Sigmoid colon (tissue), 4 donors: ENCODE data around the gene EPHA7.

Experiments
- EP300 ChIP-seq, 4 donors: sonication (generic); formaldehyde crosslinking; IDR thresholded peaks; one replicate each; pipeline ENCODE4 v1.6.1; 2017; ENCODE audit warnings: antibody characterized with exemption in 4 of 4
- POLR2A ChIP-seq, 2 donors: fragments of 450-650 bp; IDR thresholded peaks; one replicate each; pipeline ENCODE4 v1.6.1; 2016; ENCODE audit warnings: antibody characterized with exemption in 2 of 2, mild to moderate bottlenecking in 2 of 2, moderate library complexity in 2 of 2
- TF ChIP-seq, protein P1 (sequence below), 4 experiments: fragments of 450-650 bp in 3 of 4; fragments of 200-600 bp in 1 of 4; IDR thresholded peaks; one replicate each; pipeline ENCODE4 v1.5.1; 2016 to 2019; ENCODE audit warnings: antibody characterized with exemption in 4 of 4, mild to moderate bottlenecking in 3 of 4, moderate library complexity in 2 of 4

DNA sequence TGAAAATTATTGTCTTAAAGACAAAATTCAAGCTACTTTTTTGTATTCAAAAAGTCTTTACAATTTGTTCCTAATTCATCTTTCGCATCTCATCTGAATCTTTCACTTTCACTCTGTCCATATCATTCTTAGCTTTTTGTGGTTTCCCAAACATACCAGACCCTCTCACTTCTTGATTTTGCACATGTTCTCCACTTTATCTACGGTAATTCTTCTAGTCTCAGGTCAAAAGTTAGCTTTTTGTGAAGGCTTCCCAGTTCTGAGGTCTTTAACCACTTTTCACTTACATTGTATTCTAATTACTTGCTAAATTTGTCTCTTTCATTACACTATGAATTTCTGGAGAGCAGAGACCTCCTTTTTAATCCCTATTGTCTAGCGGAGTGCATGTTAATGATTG lies 34.6 kb upstream of the EPHA7 start:
- TF ChIP-seq, protein P1, sequence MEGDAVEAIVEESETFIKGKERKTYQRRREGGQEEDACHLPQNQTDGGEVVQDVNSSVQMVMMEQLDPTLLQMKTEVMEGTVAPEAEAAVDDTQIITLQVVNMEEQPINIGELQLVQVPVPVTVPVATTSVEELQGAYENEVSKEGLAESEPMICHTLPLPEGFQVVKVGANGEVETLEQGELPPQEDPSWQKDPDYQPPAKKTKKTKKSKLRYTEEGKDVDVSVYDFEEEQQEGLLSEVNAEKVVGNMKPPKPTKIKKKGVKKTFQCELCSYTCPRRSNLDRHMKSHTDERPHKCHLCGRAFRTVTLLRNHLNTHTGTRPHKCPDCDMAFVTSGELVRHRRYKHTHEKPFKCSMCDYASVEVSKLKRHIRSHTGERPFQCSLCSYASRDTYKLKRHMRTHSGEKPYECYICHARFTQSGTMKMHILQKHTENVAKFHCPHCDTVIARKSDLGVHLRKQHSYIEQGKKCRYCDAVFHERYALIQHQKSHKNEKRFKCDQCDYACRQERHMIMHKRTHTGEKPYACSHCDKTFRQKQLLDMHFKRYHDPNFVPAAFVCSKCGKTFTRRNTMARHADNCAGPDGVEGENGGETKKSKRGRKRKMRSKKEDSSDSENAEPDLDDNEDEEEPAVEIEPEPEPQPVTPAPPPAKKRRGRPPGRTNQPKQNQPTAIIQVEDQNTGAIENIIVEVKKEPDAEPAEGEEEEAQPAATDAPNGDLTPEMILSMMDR (IDR thresholded peaks at IDR 0.05), result no peak
- no peak for TF ChIP-seq POLR2A (IDR thresholded peaks at IDR 0.05)
- no peak for TF ChIP-seq EP300 (IDR thresholded peaks at IDR 0.05)
